A673 (cell line): ENCODE data around the gene QRICH2. TPM values are rescaled to one million over a fixed set of nuclear protein-coding genes. Genes with fewer than 3 reads are reported as not detected.

Experiments used
- BruUV-seq: library from RNA; stranded (reverse); fragments of 400-500 nt; replicated peaks from 2 replicates; lab custom pipeline; 2021; lab: Mats Ljungman, UMichigan
- CTCF ChIA-PET: fragments of 300-600 bp; sonication (Branson Sonifier 250); formaldehyde crosslinking; loops from one replicate; lab custom pipeline; 2022; ENCODE audit warnings: antibody characterized with exemption; lab: Charles Lee
- POLR2A ChIA-PET: fragments of 300-600 bp; sonication (Branson Sonifier 250); formaldehyde crosslinking; loops from one replicate; lab custom pipeline; 2022; ENCODE audit warnings: antibody characterized with exemption; ENCODE audit not compliant: low non-redundant PET; lab: Charles Lee
- DNase-seq: peaks from one replicate; pipeline ENCODE4 v3.0.0-alpha.2; 2015; ENCODE audit warnings: low spot score
- H3K27ac ChIP-seq: fragments of 200-600 bp; sonication (generic); 2 replicates; pipeline ENCODE4 v1.5.1; 2016; ENCODE audit warnings: mixed run types, low read depth, mild to moderate bottlenecking, mixed read lengths, antibody characterized with exemption, low read length; ENCODE audit not compliant: poor library complexity, severe bottlenecking
- H3K27me3 ChIP-seq: fragments of 200-600 bp; sonication (generic); replicated peaks from 2 replicates; pipeline ENCODE4 v1.6.1; 2017; ENCODE audit warnings: mixed run types, low read depth, mild to moderate bottlenecking, mixed read lengths, antibody characterized with exemption, low read length; ENCODE audit not compliant: insufficient read depth, poor library complexity
- H3K36me3 ChIP-seq: fragments of 200-600 bp; sonication (generic); 2 replicates; pipeline ENCODE4 v1.6.1; 2016; ENCODE audit warnings: mixed run types, mild to moderate bottlenecking, mixed read lengths, antibody characterized with exemption, low read length; ENCODE audit not compliant: insufficient read depth, poor library complexity, severe bottlenecking
- H3K4me1 ChIP-seq: fragments of 200-600 bp; sonication (generic); 2 replicates; pipeline ENCODE4 v1.6.1; 2017; ENCODE audit warnings: mixed run types, mild to moderate bottlenecking, mixed read lengths, antibody characterized with exemption, low read length; ENCODE audit not compliant: insufficient read depth, poor library complexity, severe bottlenecking
- H3K4me3 ChIP-seq: fragments of 200-600 bp; sonication (generic); 2 replicates; pipeline ENCODE4 v1.5.1; 2016; ENCODE audit warnings: low read depth, mixed run types, mild to moderate bottlenecking, mixed read lengths, low read length; ENCODE audit not compliant: poor library complexity, severe bottlenecking
- H3K9me3 ChIP-seq: fragments of 200-600 bp; sonication (generic); 2 replicates; pipeline ENCODE4 v1.6.1; 2016; ENCODE audit warnings: mixed run types, low read depth, mild to moderate bottlenecking, mixed read lengths, antibody characterized with exemption, low read length; ENCODE audit not compliant: poor library complexity, severe bottlenecking
- EZH2 ChIP-seq: fragments of 200-600 bp; sonication (generic); IDR thresholded peaks from 2 replicates; pipeline ENCODE4 v1.6.1; 2017; ENCODE audit warnings: borderline replicate concordance, low read depth, mild to moderate bottlenecking, mixed read lengths, antibody characterized with exemption, low read length; ENCODE audit not compliant: poor library complexity, severe bottlenecking
- intact Hi-C: fragments of 100-400 bp; cut with micrococcal nuclease; formaldehyde crosslinking; loops from one replicate; pipeline ENCODE4 v1.10.0; 2022; ENCODE audit not compliant: unreplicated experiment
- total RNA-seq: library from RNA; stranded (reverse); gene quantifications from 2 replicates; pipeline ENCODE4 v1.2.3, GENCODE V29; 2021
- TF ChIP-seq, protein P1 (sequence below): fragments of 300-800, 200-600 bp; sonication (generic); conservative IDR thresholded peaks from 2 replicates; pipeline ENCODE4 v1.5.1; 2017; ENCODE audit warnings: low read depth, mild to moderate bottlenecking, antibody characterized with exemption, low read length, moderate library complexity, mixed read lengths

QRICH2 gene
- total RNA-seq, 1 experiment from 2014 or later = 4.3 TPM

DNA sequence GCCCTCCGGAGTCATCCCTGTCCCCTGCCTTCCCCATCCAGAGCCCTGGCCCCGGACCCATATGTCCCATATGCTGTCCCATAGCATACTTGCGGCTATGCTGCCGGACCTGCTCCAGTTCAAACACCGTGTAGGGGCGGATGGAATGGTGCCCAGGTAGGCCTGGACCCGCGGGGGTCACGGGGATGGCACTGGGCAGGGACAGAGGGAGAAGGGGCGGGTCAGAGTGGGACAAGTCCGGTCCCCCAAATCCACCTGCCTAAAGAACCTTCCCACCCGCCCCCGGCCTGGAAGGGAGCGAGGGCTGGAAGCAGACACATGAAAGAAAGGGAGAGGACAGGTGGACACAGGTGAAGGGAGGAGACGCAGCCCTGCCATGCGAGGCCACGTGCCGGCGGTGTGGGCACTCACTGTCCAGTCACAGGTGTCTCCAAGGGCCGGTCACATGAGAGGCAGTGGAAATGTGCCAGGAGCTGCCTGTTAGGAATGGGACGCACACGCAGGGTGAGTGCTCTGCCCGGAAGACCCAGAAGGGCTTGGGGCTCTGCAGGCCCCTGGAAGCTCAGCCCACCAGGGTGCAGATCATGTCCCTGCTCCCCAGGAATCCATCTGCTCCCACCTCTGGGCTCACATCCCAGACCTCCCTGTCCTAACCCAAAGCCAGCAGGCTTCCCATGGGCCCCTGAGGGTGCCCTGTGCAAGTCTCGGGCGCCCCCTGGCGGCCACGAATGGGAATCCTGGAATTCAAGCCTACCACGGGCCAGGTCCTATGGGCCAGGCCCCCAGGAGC, 28.9 kb downstream of the QRICH2 start:
- Histone ChIP-seq H3K4me3 (no peak overlapping the region), H3K4me1 (no peaks in the 10 kb centered on the region), H3K9me3 (no peaks in the 10 kb centered on the region), H3K36me3 (no peaks in the 10 kb centered on the region), H3K27ac (no peak overlapping the region), H3K27me3 (no peaks in the 10 kb centered on the region)
- intact Hi-C loops = loop anchor here (1.0 kb wide), 2 partner anchors 158 to 265 kb away; no protein-coding TSS in a partner anchor
- TF ChIP-seq, protein P1, sequence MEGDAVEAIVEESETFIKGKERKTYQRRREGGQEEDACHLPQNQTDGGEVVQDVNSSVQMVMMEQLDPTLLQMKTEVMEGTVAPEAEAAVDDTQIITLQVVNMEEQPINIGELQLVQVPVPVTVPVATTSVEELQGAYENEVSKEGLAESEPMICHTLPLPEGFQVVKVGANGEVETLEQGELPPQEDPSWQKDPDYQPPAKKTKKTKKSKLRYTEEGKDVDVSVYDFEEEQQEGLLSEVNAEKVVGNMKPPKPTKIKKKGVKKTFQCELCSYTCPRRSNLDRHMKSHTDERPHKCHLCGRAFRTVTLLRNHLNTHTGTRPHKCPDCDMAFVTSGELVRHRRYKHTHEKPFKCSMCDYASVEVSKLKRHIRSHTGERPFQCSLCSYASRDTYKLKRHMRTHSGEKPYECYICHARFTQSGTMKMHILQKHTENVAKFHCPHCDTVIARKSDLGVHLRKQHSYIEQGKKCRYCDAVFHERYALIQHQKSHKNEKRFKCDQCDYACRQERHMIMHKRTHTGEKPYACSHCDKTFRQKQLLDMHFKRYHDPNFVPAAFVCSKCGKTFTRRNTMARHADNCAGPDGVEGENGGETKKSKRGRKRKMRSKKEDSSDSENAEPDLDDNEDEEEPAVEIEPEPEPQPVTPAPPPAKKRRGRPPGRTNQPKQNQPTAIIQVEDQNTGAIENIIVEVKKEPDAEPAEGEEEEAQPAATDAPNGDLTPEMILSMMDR = peak; percentile 97
- no peak for TF ChIP-seq EZH2
- no TSS peak for BruUV-seq
- ChIA-PET CTCF (interaction anchor here (0.6 to 3.0 kb wide), 15 partner anchors 8 to 1001 kb away, joined by 3 to 21 read pairs (median 4); partner anchors contain the start of genes CDK3 and UBALD2), POLR2A (no interaction called here)
- peak; percentile 86 for DNase-seq

DNA sequence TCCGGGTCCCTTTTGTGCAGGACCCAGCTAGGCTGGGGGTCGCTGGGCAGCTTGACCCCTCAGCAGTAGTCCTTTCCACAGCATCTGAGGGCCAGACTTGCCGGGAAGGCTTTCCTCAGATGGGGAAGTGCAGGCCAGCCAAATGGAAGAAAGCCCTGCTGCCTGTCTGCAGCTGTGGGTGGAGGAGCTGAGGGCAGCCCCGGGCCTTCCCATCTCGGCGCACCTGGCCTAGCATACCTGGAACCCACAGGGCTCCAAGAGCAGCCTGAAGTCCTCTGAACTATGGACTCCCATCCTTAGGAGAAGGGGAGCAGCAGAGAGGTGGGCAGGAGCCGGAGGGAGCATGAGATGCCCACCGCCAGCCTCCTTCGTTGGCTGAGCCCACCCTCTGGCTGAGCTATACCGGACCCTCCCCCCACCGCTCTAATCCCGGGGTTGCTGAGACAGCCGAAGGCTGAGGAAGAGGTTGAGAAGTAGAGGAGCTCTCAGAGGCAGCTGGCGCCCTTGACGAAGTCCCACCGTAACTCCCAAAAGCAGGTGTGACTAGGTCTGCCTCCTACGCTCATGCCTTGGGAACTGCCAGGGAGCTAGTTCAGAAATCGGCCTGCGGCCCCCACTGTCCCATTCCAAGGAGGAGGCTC, 29.7 kb downstream of the QRICH2 start:
- POLR2A ChIA-PET = interaction anchor here (0.5 to 0.7 kb wide), 2 partner anchors 14 to 230 kb away, joined by 3 read pairs; no protein-coding TSS in a partner anchor

More for the DNA sequence above, 29.7 kb downstream of the QRICH2 start:
- no peak for TF ChIP-seq EZH2
- TF ChIP-seq, protein P1 = no peak
- CTCF ChIA-PET = interaction anchor here (0.6 to 3.0 kb wide), 3 partner anchors 157 to 1000 kb away, joined by 3 to 21 read pairs (median 3); no protein-coding TSS in a partner anchor
- Histone ChIP-seq H3K4me3 (no peak overlapping the region), H3K27ac (no peak overlapping the region), H3K27me3 (no peaks in the 10 kb centered on the region), H3K9me3 (no peaks in the 10 kb centered on the region), H3K4me1 (no peaks in the 10 kb centered on the region), H3K36me3 (no peaks in the 10 kb centered on the region)
- no peak for DNase-seq
- no TSS peak for BruUV-seq
- intact Hi-C loops = no loop called here
